ENCODE data around the gene GSK3A. TPM values are rescaled to one million over a fixed set of nuclear protein-coding genes. Genes with fewer than 3 reads are reported as not detected.
A peak's percentile ranks its signal among the peaks of the same experiment; 100 is the strongest.

Gene GSK3A
- total and polyA plus RNA-seq, 9 of the 15 experiments (the other 6 are each of a cell fraction or from before 2014, with no cell fraction given), result 0.62 to 90.7 (median 33.3) TPM

DNA sequence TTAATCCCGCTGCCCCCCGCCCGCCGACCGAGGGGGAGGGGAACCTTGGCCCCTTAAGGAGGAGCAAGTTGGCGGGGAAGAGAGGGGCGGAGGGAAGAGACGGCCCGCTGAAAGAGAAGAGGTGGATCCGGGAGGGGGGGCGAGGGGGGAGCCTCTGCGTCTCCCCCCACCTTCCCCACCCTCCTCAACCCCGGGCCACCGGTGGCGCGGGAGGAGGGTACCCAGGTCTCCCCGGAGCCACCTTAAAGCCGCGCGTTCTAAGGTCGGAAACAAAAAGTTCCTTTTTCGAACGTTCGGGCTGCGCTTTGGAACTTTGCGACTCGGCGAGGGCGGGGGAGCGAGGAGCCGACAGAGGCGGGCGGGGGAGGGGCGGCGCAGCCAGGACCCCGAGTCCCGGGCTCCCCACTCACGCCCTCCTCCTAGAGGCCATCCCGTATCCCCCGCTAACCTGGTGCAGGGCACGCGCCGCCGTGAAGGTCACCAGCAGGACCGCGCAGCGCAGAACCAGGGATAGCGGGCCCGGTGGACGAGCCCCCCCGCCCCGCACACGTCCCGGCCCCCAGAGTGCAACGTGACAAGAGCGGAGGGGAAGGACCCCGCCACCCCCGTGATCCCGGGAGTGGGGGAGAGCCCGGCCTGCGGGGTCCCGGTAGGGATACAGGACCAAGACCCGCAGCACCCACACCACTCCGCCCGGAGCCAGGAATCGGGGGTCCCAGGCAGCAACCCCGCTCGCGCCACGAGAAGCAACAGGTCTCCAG lies 11.9 kb upstream of the GSK3A start (continued):
- TF ChIP-seq NR2C1 (IDR thresholded peaks at IDR 0.05), result no peak
- no peak for TF ChIP-seq NR2C1 (tag; IDR thresholded peaks at IDR 0.05)

DNA sequence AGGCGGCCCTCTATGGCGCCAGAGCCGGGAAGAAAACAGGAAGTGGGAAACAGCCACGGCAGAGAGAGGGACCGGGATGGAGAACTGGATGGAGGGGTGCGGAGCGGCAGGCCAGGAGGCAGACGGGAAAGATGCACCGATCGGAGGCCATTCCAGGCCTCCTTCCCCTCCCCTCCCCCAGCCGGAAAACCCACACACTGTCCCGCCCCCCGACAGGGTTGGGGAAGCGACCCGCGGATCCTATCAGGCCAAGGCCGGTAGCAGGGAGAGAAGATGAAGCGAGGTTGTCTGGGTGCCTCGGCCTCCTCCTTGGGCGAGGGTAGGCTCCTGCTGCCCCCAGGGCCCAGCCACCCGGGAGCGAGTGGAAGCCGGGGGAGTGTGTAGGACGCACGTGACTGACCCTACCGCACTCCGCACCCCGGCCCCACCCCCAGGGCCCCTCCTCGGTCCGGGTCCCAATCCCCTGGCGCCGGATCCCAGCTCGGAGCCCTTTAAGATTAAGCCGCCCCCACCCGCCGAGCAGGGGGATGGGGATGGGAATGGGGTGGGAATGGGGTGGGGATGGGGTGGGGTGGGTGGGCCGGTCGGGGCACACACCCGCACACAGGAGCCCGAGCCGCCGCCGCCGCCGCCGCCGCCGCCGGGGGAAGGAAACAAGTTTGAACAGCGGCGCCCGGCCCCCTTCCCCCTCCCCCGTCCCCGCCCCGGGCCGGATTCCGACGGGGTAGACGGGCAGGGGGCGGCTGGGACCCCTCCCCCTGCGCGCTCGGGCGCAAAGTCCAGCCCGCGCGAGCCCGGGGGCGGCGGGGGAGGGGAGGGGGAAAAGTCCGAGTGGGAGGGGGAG lies 11.1 kb upstream of the GSK3A start:
- peak; percentile 78 to 87 (median 84) for DNase-seq (ENCODE audit: extremely low read depth in 1 of 4, low spot score in 3 of 4)
- peaks cover 19 to 73% of the 10 kb centered on the region in 2 experiments for H3K4me1 ChIP-seq (replicated peaks in 1 of 2; ENCODE audit: control insufficient read depth in 2 of 2, insufficient read depth in 2 of 2, low read length in 2 of 2)
- peak overlapping the region; percentile 95 for H3K4me2 ChIP-seq (ENCODE audit: insufficient read depth, low read length)
- WGBS (ENCODE audit: insufficient coverage, low coverage, missing lambda C conversion rate), result 0% methylated on average over 17 of the region's 71 CpGs
- ATAC-seq, result peak; percentile 50
- no peaks in the 10 kb centered on the region for H3K27me3 ChIP-seq (ENCODE audit: control insufficient read depth in 2 of 2, insufficient read depth in 2 of 2, low read length in 2 of 2)
- H2AFZ ChIP-seq (ENCODE audit: low read depth, low read length), result 0 out of 2 replicates have a peak overlapping the region, but pooled peaks have one; percentile 4
- in situ Hi-C loops (cut with MboI) (no loop called here), intact Hi-C loops (cut with micrococcal nuclease) (loop anchor here (2.0 kb wide), 1 partner anchor 15 kb away; the partner anchor contains the start of gene CIC)
- peak; percentile 63 for FAIRE-seq
- peaks cover 52% of the 10 kb centered on the region for H3K79me2 ChIP-seq (ENCODE audit: control insufficient read depth, insufficient read depth, low read length)
- no TSS peak for BruUV-seq (replicated peaks)
- peak overlapping the region; percentile 98 for H3K4me3 ChIP-seq
- CTCF ChIA-PET (ENCODE audit: low intra/inter-chr PET ratio), result no interaction called here
- H3K36me3 ChIP-seq (ENCODE audit: control insufficient read depth, insufficient read depth, low read length), result peaks cover 40% of the 10 kb centered on the region; the same call in 2 of the 3 replicates
- no peaks in the 10 kb centered on the region for H3K9me3 ChIP-seq (replicated peaks; ENCODE audit: control insufficient read depth, insufficient read depth, low read depth, low read length)
- H3K27ac ChIP-seq (ENCODE audit: extremely low read depth, low read depth, low read length), result peak overlapping the region; percentile 96
- peaks cover 10% of the 10 kb centered on the region; the same call in 1 of the 2 replicates for H4K20me1 ChIP-seq (replicated peaks; ENCODE audit: control insufficient read depth, insufficient read depth, low read length)
- H3K9me1 ChIP-seq (ENCODE audit: control insufficient read depth, insufficient read depth, low read length), result peaks cover 7% of the 10 kb centered on the region
- H3K9ac ChIP-seq (ENCODE audit: insufficient read depth in 1 of 2, low read depth in 2 of 2, low read length in 2 of 2), result peak overlapping the region; percentile 91 to 95
- POLR2A ChIA-PET, result interaction anchor here (0.6 kb wide), 1 partner anchor 96 kb away, joined by 3 read pairs; no protein-coding TSS in a partner anchor
- TF ChIP-seq YBX1 (IDR thresholded peaks at IDR 0.05) (no peak), ZBTB8A (IDR thresholded peaks at IDR 0.05; ENCODE audit: partially characterized antibody) (no peak), POLR3G (IDR thresholded peaks at IDR 0.05; ENCODE audit: extremely low read depth, insufficient read length, insufficient replicate concordance) (no peak), PHF21A (IDR thresholded peaks at IDR 0.05; ENCODE audit: borderline replicate concordance, low read depth) (no peak), ZNF133 (CRISPR knock-in tag; IDR thresholded peaks at IDR 0.05) (no peak), RHOXF2B (CRISPR knock-in tag; conservative IDR thresholded peaks at IDR 0.05) (no peak), GTF2F1 (IDR thresholded peaks at IDR 0.05; ENCODE audit: low read depth, low read length) (no peak), TAF9B (IDR thresholded peaks at IDR 0.05; ENCODE audit: partially characterized antibody) (no peak), FOXK1 (CRISPR knock-in tag; IDR thresholded peaks at IDR 0.05; ENCODE audit: borderline replicate concordance) (no peak)
- TF ChIP-seq, protein P1, sequence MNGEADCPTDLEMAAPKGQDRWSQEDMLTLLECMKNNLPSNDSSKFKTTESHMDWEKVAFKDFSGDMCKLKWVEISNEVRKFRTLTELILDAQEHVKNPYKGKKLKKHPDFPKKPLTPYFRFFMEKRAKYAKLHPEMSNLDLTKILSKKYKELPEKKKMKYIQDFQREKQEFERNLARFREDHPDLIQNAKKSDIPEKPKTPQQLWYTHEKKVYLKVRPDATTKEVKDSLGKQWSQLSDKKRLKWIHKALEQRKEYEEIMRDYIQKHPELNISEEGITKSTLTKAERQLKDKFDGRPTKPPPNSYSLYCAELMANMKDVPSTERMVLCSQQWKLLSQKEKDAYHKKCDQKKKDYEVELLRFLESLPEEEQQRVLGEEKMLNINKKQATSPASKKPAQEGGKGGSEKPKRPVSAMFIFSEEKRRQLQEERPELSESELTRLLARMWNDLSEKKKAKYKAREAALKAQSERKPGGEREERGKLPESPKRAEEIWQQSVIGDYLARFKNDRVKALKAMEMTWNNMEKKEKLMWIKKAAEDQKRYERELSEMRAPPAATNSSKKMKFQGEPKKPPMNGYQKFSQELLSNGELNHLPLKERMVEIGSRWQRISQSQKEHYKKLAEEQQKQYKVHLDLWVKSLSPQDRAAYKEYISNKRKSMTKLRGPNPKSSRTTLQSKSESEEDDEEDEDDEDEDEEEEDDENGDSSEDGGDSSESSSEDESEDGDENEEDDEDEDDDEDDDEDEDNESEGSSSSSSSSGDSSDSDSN (IDR thresholded peaks at IDR 0.05; ENCODE audit: borderline replicate concordance in 1 of 2, low read depth in 2 of 2, low read length in 2 of 2), result 0 out of 4 replicates have a peak, but pooled peaks of 1 of the 2 experiments have one; percentile 40
- TF ChIP-seq, protein P2, sequence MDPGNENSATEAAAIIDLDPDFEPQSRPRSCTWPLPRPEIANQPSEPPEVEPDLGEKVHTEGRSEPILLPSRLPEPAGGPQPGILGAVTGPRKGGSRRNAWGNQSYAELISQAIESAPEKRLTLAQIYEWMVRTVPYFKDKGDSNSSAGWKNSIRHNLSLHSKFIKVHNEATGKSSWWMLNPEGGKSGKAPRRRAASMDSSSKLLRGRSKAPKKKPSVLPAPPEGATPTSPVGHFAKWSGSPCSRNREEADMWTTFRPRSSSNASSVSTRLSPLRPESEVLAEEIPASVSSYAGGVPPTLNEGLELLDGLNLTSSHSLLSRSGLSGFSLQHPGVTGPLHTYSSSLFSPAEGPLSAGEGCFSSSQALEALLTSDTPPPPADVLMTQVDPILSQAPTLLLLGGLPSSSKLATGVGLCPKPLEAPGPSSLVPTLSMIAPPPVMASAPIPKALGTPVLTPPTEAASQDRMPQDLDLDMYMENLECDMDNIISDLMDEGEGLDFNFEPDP (CRISPR knock-in tag; IDR thresholded peaks at IDR 0.05), result no peak
- TF ChIP-seq, protein P3, sequence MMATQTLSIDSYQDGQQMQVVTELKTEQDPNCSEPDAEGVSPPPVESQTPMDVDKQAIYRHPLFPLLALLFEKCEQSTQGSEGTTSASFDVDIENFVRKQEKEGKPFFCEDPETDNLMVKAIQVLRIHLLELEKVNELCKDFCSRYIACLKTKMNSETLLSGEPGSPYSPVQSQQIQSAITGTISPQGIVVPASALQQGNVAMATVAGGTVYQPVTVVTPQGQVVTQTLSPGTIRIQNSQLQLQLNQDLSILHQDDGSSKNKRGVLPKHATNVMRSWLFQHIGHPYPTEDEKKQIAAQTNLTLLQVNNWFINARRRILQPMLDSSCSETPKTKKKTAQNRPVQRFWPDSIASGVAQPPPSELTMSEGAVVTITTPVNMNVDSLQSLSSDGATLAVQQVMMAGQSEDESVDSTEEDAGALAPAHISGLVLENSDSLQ (IDR thresholded peaks at IDR 0.05), result no peak
